ENCODE results near the gene RHOBTB1.

DNA sequence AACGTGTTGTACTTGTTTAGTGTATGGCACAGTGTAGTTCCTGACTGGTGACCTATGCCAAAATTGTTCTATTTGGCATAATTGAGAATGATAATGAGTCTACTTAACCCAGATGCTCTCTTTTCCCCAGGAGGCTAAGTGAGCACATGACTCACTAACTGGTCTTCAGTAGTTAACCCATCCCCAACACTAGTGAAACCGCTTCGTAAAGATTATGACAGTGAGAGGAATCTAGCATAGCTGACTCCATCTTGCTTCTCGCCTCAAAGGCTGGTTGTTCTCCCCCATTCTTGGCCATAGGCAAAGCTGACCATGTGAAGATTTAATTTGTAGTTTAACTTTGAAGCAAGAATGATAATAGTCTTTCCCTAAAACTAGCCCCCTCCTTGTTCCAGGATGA is 118.5 kb downstream of the RHOBTB1 start:
- TF ChIP-seq, protein P1, sequence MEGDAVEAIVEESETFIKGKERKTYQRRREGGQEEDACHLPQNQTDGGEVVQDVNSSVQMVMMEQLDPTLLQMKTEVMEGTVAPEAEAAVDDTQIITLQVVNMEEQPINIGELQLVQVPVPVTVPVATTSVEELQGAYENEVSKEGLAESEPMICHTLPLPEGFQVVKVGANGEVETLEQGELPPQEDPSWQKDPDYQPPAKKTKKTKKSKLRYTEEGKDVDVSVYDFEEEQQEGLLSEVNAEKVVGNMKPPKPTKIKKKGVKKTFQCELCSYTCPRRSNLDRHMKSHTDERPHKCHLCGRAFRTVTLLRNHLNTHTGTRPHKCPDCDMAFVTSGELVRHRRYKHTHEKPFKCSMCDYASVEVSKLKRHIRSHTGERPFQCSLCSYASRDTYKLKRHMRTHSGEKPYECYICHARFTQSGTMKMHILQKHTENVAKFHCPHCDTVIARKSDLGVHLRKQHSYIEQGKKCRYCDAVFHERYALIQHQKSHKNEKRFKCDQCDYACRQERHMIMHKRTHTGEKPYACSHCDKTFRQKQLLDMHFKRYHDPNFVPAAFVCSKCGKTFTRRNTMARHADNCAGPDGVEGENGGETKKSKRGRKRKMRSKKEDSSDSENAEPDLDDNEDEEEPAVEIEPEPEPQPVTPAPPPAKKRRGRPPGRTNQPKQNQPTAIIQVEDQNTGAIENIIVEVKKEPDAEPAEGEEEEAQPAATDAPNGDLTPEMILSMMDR (conservative IDR thresholded peaks at IDR 0.05; ENCODE audit: low read length) = no peak
- no peak for TF ChIP-seq EZH2phosphoT487 (IDR thresholded peaks at IDR 0.05; ENCODE audit: borderline replicate concordance)

Data from Loucy (cell line).